MM.1S (cell line): ENCODE data around the gene UTP4.

Experiments used
- DNase-seq: peaks from one replicate; pipeline ENCODE4 v3.0.0-alpha.2; 2015
- H2AFZ ChIP-seq: fragments of 300-600 bp; sonication (generic); 2 replicates; pipeline ENCODE4 v1.6.0; 2016; ENCODE audit warnings: antibody characterized with exemption, low read length
- H3F3A ChIP-seq: fragments of 300-600 bp; sonication (generic); 2 replicates; pipeline ENCODE4 v1.6.1; 2016; ENCODE audit warnings: mild to moderate bottlenecking, antibody characterized with exemption, low read length, moderate library complexity, mixed read lengths; ENCODE audit not compliant: insufficient read depth
- H3K27ac ChIP-seq: fragments of 300-600 bp; sonication (generic); 2 replicates; pipeline ENCODE4 v1.5.1; 2016; ENCODE audit warnings: mild to moderate bottlenecking, low read length
- H3K27me3 ChIP-seq: fragments of 300-600 bp; sonication (generic); replicated peaks from 2 replicates; pipeline ENCODE4 v1.6.0; 2016; ENCODE audit warnings: low read length; ENCODE audit not compliant: insufficient read depth
- H3K36me3 ChIP-seq: fragments of 300-600 bp; sonication (generic); replicated peaks from 2 replicates; pipeline ENCODE4 v1.6.1; 2016; ENCODE audit warnings: mild to moderate bottlenecking, low read length, mixed read lengths; ENCODE audit not compliant: insufficient read depth
- H3K4me1 ChIP-seq: fragments of 300-600 bp; sonication (generic); 2 replicates; pipeline ENCODE4 v1.6.1; 2016; ENCODE audit warnings: low read length, mixed read lengths
- H3K4me2 ChIP-seq: fragments of 300-600 bp; sonication (generic); 2 replicates; pipeline ENCODE4 v1.6.0; 2016; ENCODE audit warnings: low read depth, low read length
- H3K4me3 ChIP-seq: fragments of 300-600 bp; sonication (generic); 2 replicates; pipeline ENCODE4 v1.5.1; 2016; ENCODE audit warnings: low read length, mixed read lengths
- H3K79me2 ChIP-seq: fragments of 300-600 bp; sonication (generic); 2 replicates; pipeline ENCODE4 v1.6.1; 2016; ENCODE audit warnings: mixed run types, low read length, mixed read lengths
- H3K9ac ChIP-seq: fragments of 300-600 bp; sonication (generic); 2 replicates; pipeline ENCODE4 v1.6.1; 2016; ENCODE audit warnings: low read length, mixed read lengths
- H3K9me2 ChIP-seq: fragments of 300-600 bp; sonication (generic); replicated peaks from 2 replicates; pipeline ENCODE4 v1.6.1; 2016; ENCODE audit warnings: mild to moderate bottlenecking, low read length, mixed read lengths; ENCODE audit not compliant: insufficient read depth
- H3K9me3 ChIP-seq: fragments of 300-600 bp; sonication (generic); replicated peaks from 2 replicates; pipeline ENCODE4 v1.6.1; 2016; ENCODE audit warnings: mild to moderate bottlenecking, low read length, mixed read lengths; ENCODE audit not compliant: insufficient read depth
- H4K20me1 ChIP-seq: fragments of 300-600 bp; sonication (generic); 2 replicates; pipeline ENCODE4 v1.6.1; 2016; ENCODE audit warnings: mild to moderate bottlenecking, low read length, moderate library complexity, mixed read lengths; ENCODE audit not compliant: insufficient read depth
- EZH2 ChIP-seq: fragments of 300-600 bp; sonication (generic); optimal IDR thresholded peaks from 2 replicates; pipeline ENCODE3; 2017; ENCODE audit warnings: low read depth, mild to moderate bottlenecking, antibody characterized with exemption, low read length, mixed read lengths
- EZH2phosphoT487 ChIP-seq: fragments of 300-600 bp; sonication (generic); IDR thresholded peaks from 2 replicates; pipeline ENCODE4 v1.6.1; 2018; ENCODE audit warnings: antibody characterized with exemption, low read length
- TF ChIP-seq, protein P1 (sequence below): fragments of 300-600 bp; sonication (generic); IDR thresholded peaks from 2 replicates; pipeline ENCODE4 v1.5.1; 2016; ENCODE audit warnings: antibody characterized with exemption, low read length, mixed read lengths

Gene UTP4

DNA sequence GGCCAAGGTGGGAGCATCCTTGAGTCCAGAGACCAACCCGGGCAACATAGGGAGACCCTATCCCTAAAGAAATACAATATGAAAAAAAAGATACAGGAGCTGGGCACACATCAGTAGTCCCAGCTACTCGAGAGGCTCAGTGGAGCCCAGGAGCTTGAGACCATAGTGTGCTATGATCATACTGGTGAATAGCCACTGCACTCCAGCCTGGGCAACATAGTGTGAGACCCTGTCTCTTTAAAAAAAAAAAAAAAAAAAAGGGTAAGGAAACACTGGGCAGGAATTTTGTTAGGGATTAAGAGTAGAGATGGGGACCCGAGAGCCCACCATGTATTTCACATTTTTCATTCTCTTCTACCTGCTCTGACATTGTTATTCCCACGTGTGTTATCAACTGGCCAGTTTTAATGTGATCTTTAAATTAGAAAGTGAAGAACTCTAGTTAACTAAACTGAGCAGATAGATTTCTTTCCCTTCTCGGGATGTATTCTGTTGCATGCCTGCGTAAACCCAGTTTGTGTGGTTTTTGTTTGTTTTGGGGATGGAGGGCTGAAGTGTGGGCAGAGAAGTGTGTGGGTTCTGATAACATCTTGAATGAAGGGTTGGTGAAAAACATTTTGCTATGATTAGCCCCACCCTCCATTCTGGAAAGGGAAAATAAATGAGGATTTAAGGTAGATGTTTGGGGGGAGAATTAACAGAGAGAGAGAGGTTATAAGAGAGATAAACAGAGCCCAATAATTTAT, 37.3 kb downstream of the UTP4 start:
- H4K20me1 ChIP-seq, result no peaks in the 10 kb centered on the region
- H3K27ac ChIP-seq, result no peak overlapping the region

DNA sequence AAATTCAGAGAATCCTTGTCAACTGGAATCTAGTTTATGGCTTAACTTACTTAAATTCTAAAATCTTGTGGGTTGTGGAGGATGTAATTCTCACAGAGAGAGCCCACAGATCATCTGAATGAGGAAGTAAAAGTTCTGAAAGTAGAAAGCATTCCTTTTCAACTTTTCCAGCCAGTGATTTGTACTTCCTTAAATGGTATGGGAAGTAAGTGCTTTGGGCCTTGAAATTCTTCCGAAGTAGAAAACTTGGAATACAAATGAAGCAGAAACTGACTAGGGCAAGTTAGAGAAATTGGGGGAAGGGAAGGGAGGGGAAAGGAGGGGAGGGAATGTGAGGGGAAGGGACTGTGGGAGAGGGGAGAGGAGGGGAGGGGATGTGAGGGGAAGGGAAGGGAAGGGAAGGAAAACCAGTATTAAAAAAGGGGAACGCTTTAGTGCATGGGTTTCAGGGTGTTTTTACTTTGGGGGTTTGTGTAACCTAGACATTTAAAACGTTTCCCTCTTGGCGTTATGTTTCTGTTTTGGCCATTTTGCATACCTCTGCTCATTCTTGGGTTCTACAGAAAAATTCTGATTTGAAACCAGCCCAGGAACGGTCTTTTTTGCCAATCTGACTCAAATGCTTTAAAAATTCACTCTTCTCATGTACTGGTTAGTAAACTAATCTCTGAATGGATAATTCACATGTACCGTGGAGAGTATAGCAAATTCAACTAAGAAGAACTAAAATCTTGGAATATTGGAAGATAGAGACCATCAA, 39.1 kb downstream of the UTP4 start:
- no peaks in the 10 kb centered on the region for H3F3A ChIP-seq

More for the DNA sequence above, 37.3 kb downstream of the UTP4 start:
- DNase-seq, result no peak
- Histone ChIP-seq H3K9me2 (no peaks in the 10 kb centered on the region), H3K4me3 (no peak overlapping the region), H3K36me3 (peaks cover 11% of the 10 kb centered on the region; the same call in 1 of the 2 replicates), H3K9me3 (no peaks in the 10 kb centered on the region), H3K4me2 (no peak overlapping the region), H3F3A (no peaks in the 10 kb centered on the region), H3K4me1 (no peaks in the 10 kb centered on the region), H3K79me2 (no peaks in the 10 kb centered on the region), H2AFZ (no peak overlapping the region), H3K9ac (no peak overlapping the region), H3K27me3 (no peaks in the 10 kb centered on the region)
- TF ChIP-seq, protein P1, sequence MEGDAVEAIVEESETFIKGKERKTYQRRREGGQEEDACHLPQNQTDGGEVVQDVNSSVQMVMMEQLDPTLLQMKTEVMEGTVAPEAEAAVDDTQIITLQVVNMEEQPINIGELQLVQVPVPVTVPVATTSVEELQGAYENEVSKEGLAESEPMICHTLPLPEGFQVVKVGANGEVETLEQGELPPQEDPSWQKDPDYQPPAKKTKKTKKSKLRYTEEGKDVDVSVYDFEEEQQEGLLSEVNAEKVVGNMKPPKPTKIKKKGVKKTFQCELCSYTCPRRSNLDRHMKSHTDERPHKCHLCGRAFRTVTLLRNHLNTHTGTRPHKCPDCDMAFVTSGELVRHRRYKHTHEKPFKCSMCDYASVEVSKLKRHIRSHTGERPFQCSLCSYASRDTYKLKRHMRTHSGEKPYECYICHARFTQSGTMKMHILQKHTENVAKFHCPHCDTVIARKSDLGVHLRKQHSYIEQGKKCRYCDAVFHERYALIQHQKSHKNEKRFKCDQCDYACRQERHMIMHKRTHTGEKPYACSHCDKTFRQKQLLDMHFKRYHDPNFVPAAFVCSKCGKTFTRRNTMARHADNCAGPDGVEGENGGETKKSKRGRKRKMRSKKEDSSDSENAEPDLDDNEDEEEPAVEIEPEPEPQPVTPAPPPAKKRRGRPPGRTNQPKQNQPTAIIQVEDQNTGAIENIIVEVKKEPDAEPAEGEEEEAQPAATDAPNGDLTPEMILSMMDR, result no peak
- TF ChIP-seq EZH2 (no peak), EZH2phosphoT487 (no peak)

DNA sequence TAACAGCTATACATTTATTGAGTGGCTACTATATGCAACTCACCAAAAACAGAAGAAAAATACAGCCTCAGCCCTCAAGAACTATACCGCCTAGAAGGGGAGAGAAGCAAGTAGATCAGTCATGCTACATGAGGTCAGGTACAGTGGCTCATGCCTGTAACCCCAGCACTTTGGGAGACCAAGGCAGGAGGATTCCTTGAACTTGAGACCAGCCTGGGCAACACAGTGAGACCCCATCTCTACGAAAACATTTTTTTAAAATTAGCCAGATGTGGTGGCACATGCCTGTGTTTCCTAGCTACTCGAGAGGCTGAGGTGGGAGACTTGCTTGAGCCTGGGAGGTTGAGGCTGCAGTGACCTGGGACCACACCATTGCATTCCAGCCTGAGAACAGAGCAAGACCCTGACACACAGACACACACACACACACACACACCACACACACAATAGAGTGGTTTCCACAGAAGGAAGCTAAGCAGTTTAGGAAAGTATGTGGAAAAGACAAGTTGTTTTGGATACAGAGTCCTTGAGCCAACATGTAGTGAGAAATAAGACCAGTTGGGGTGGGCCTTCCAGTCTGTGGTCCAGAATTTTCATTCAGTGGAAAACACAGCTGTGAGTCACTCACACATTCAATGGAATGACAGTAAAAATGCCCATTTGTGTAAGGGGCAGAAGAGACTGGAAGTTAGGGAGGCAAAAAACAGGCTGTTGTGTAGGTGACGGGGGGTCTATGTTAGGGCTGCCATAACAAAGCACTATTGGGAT, 43.8 kb downstream of the UTP4 start:
- no peak overlapping the region for H3K4me2 ChIP-seq
- H3K9ac ChIP-seq, result no peak overlapping the region
- H3K4me1 ChIP-seq, result 0 out of 2 replicates have a peak, but pooled peaks cover 7% of the 10 kb centered on the region
- no peak overlapping the region for H3K4me3 ChIP-seq
- 0 out of 2 replicates have a peak, but pooled peaks cover 6% of the 10 kb centered on the region for H3F3A ChIP-seq
- no peaks in the 10 kb centered on the region for H3K9me3 ChIP-seq
- H3K27ac ChIP-seq, result no peak overlapping the region
- H3K9me2 ChIP-seq, result no peaks in the 10 kb centered on the region
- no peaks in the 10 kb centered on the region for H3K36me3 ChIP-seq
- TF ChIP-seq EZH2 (no peak), EZH2phosphoT487 (no peak)
- TF ChIP-seq, protein P1, result no peak
- H2AFZ ChIP-seq, result no peak overlapping the region
- no peaks in the 10 kb centered on the region for H4K20me1 ChIP-seq
- DNase-seq, result no peak
- H3K27me3 ChIP-seq, result no peaks in the 10 kb centered on the region
- H3K79me2 ChIP-seq, result no peaks in the 10 kb centered on the region

More for the DNA sequence above, 39.1 kb downstream of the UTP4 start:
- Histone ChIP-seq H3K4me3 (no peak overlapping the region), H4K20me1 (no peaks in the 10 kb centered on the region), H3K4me1 (no peaks in the 10 kb centered on the region), H3K79me2 (no peaks in the 10 kb centered on the region), H2AFZ (no peak overlapping the region), H3K36me3 (peaks cover 7% of the 10 kb centered on the region; the same call in 1 of the 2 replicates), H3K9me3 (no peaks in the 10 kb centered on the region), H3K4me2 (no peak overlapping the region), H3K9ac (no peak overlapping the region), H3K27me3 (no peaks in the 10 kb centered on the region), H3K9me2 (no peaks in the 10 kb centered on the region), H3K27ac (no peak overlapping the region)
- TF ChIP-seq EZH2phosphoT487 (no peak), EZH2 (no peak)
- TF ChIP-seq, protein P1, result no peak
- no peak for DNase-seq
